SKM-1 (cell line): ENCODE data around the gene DDAH1.
A peak's percentile ranks its signal among the peaks of the same experiment; 100 is the strongest.
"Not testable (repeated sequence)": the region's sequence is repeated elsewhere in the genome, so short reads cannot be mapped to it uniquely, and the experiment has no call there.

Experiments
- DNase-seq: peaks from one replicate; lab custom pipeline; 2025; ENCODE audit not compliant: unreplicated experiment; lab: John Stamatoyannopoulos, UW

The DDAH1 gene

GRCh38 chr1:85361606-85362296, 103.2 kb downstream of the DDAH1 start:
- DNase-seq = no peak

GRCh38 chr1:85360730-85361493, 104.0 kb downstream of the DDAH1 start:
- no peak for DNase-seq

GRCh38 chr1:85359874-85360721, 104.9 kb downstream of the DDAH1 start:
- no peak for DNase-seq

- no peak for DNase-seq
These were observed 106.1 kb downstream of the DDAH1 start for GRCh38 chr1:85358702-85359438.

- no peak for DNase-seq
These were observed 107.1 kb downstream of the DDAH1 start for GRCh38 chr1:85357817-85358216.

GRCh38 chr1:85356130-85356529, 108.8 kb downstream of the DDAH1 start:
- no peak for DNase-seq

GRCh38 chr1:85352055-85352454, 112.9 kb downstream of the DDAH1 start:
- DNase-seq = no peak

- DNase-seq = no peak
These were observed 113.6 kb downstream of the DDAH1 start for GRCh38 chr1:85351202-85351828.

- DNase-seq = no peak
These were observed 115.7 kb downstream of the DDAH1 start for GRCh38 chr1:85349224-85349623.

- DNase-seq = no peak
These were observed 117.1 kb downstream of the DDAH1 start for GRCh38 chr1:85347908-85348307.

GRCh38 chr1:85347275-85347674, 117.7 kb downstream of the DDAH1 start:
- not testable (repeated sequence) for DNase-seq

GRCh38 chr1:85344256-85344694, 120.7 kb downstream of the DDAH1 start:
- no peak for DNase-seq

- DNase-seq = no peak
These were observed 121.2 kb downstream of the DDAH1 start for GRCh38 chr1:85343612-85344255.

- no peak for DNase-seq
These were observed 121.7 kb downstream of the DDAH1 start for GRCh38 chr1:85343213-85343611.

- no peak for DNase-seq
These were observed 122.8 kb downstream of the DDAH1 start for GRCh38 chr1:85342207-85342606.

GRCh38 chr1:85340427-85340826, 124.5 kb downstream of the DDAH1 start:
- no peak for DNase-seq

GRCh38 chr1:85339656-85340399, 125.1 kb downstream of the DDAH1 start:
- DNase-seq = no peak

GRCh38 chr1:85339089-85339488, 125.9 kb downstream of the DDAH1 start:
- DNase-seq = no peak

GRCh38 chr1:85334962-85335361, 130.0 kb downstream of the DDAH1 start:
- peak; percentile 3 for DNase-seq
